Body of pancreas (tissue), 4 donors: Measurements from ENCODE around the gene MOK.

Source experiments
- POLR2A ChIP-seq, 3 donors: fragments of 450-650 bp; IDR thresholded peaks; one replicate each; pipeline ENCODE4 v1.6.1; 2016; ENCODE audit warnings: antibody characterized with exemption in 3 of 3, mild to moderate bottlenecking in 2 of 3
- TF ChIP-seq, protein P1 (sequence below), 7 experiments: fragments of 450-650 bp in 4 of 7; fragments of 200-600 bp in 3 of 7; sonication (generic) in 3 of 7; IDR thresholded peaks; one replicate each; pipeline ENCODE4 v1.5.1; 2016 to 2019; ENCODE audit warnings: antibody characterized with exemption in 7 of 7

DNA sequence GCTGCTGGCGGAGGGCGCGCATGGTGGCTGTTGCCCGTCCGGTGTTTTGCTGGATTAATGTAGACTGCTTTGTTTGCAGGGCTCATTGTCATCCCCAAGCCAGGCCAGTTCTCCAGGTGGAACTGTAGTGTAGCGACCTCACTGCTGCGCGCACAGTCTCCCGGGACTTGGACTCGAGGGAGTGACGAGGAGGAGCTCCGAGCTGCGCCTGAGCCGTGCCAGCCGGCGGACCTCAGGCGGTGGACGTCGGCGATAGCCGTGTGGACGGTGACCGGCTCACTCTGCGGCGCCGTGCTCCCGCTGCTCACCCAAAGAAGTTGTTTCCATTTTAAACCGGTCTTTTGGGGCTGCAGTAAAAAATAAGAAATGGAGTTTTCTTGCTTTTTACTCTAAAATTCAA, 82.2 kb downstream of the MOK start:
- TF ChIP-seq, protein P1, sequence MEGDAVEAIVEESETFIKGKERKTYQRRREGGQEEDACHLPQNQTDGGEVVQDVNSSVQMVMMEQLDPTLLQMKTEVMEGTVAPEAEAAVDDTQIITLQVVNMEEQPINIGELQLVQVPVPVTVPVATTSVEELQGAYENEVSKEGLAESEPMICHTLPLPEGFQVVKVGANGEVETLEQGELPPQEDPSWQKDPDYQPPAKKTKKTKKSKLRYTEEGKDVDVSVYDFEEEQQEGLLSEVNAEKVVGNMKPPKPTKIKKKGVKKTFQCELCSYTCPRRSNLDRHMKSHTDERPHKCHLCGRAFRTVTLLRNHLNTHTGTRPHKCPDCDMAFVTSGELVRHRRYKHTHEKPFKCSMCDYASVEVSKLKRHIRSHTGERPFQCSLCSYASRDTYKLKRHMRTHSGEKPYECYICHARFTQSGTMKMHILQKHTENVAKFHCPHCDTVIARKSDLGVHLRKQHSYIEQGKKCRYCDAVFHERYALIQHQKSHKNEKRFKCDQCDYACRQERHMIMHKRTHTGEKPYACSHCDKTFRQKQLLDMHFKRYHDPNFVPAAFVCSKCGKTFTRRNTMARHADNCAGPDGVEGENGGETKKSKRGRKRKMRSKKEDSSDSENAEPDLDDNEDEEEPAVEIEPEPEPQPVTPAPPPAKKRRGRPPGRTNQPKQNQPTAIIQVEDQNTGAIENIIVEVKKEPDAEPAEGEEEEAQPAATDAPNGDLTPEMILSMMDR (IDR thresholded peaks at IDR 0.05) = no peak
- no peak for TF ChIP-seq POLR2A (IDR thresholded peaks at IDR 0.05)
